ENCODE data around the gene LEP. TPM values are rescaled to one million over a fixed set of nuclear protein-coding genes. Genes with fewer than 3 reads are reported as not detected.

The LEP gene
- total RNA-seq, 1 experiment from 2014 or later: not detected

GRCh38 chr7:128221929-128222403, 19.1 kb upstream of the LEP start:
- Mint-ChIP-seq H3K36me3 (no peaks in the 10 kb centered on the region), H3K4me3 (no peak overlapping the region), H3K27ac (no peak overlapping the region), H3K27me3 (ENCODE audit: low read depth) (peaks cover 41% of the 10 kb centered on the region), H3K9me3 (peaks cover 7% of the 10 kb centered on the region; the same call in 1 of the 2 replicates), H3K4me1 (peaks cover 8% of the 10 kb centered on the region)
- ChIA-PET CTCF (interaction anchor here (1.2 to 1.9 kb wide), 4 partner anchors 12 to 166 kb away, joined by 3 to 5 read pairs (median 4); no protein-coding TSS in a partner anchor), POLR2A (no interaction called here)
- DNase-seq (ENCODE audit: low spot score): no peak
- no peak for ATAC-seq
- no peak for TF ChIP-seq SMAD4 (CRISPR knock-in tag; IDR thresholded peaks at IDR 0.05)
- no peak for TF ChIP-seq ZBTB43 (CRISPR knock-in tag; IDR thresholded peaks at IDR 0.05)
- TF ChIP-seq, protein P1, sequence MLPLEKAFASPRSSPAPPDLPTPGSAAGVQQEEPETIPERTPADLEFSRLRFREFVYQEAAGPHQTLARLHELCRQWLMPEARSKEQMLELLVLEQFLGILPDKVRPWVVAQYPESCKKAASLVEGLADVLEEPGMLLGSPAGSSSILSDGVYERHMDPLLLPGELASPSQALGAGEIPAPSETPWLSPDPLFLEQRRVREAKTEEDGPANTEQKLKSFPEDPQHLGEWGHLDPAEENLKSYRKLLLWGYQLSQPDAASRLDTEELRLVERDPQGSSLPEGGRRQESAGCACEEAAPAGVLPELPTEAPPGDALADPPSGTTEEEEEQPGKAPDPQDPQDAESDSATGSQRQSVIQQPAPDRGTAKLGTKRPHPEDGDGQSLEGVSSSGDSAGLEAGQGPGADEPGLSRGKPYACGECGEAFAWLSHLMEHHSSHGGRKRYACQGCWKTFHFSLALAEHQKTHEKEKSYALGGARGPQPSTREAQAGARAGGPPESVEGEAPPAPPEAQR (CRISPR knock-in tag; IDR thresholded peaks at IDR 0.05): no peak
- TF ChIP-seq ZNF425 (CRISPR knock-in tag; conservative IDR thresholded peaks at IDR 0.05): no peak
- TF ChIP-seq ZNF263 (CRISPR knock-in tag; IDR thresholded peaks at IDR 0.05; ENCODE audit: low read depth): no peak
- no peak for TF ChIP-seq JAZF1 (CRISPR knock-in tag; IDR thresholded peaks at IDR 0.05)
- no peak for TF ChIP-seq RORB (CRISPR knock-in tag; IDR thresholded peaks at IDR 0.05)
- TF ChIP-seq ZBTB21 (CRISPR knock-in tag; IDR thresholded peaks at IDR 0.05; ENCODE audit: borderline replicate concordance): no peak
- TF ChIP-seq, protein P2, sequence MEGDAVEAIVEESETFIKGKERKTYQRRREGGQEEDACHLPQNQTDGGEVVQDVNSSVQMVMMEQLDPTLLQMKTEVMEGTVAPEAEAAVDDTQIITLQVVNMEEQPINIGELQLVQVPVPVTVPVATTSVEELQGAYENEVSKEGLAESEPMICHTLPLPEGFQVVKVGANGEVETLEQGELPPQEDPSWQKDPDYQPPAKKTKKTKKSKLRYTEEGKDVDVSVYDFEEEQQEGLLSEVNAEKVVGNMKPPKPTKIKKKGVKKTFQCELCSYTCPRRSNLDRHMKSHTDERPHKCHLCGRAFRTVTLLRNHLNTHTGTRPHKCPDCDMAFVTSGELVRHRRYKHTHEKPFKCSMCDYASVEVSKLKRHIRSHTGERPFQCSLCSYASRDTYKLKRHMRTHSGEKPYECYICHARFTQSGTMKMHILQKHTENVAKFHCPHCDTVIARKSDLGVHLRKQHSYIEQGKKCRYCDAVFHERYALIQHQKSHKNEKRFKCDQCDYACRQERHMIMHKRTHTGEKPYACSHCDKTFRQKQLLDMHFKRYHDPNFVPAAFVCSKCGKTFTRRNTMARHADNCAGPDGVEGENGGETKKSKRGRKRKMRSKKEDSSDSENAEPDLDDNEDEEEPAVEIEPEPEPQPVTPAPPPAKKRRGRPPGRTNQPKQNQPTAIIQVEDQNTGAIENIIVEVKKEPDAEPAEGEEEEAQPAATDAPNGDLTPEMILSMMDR (IDR thresholded peaks at IDR 0.05): no peak
- TF ChIP-seq TCF7 (CRISPR knock-in tag; IDR thresholded peaks at IDR 0.05; ENCODE audit: low read depth): no peak
- TF ChIP-seq, protein P3, sequence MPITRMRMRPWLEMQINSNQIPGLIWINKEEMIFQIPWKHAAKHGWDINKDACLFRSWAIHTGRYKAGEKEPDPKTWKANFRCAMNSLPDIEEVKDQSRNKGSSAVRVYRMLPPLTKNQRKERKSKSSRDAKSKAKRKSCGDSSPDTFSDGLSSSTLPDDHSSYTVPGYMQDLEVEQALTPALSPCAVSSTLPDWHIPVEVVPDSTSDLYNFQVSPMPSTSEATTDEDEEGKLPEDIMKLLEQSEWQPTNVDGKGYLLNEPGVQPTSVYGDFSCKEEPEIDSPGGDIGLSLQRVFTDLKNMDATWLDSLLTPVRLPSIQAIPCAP (CRISPR knock-in tag; IDR thresholded peaks at IDR 0.05): no peak
- no peak for TF ChIP-seq GTF2I (CRISPR knock-in tag; conservative IDR thresholded peaks at IDR 0.05)
- TF ChIP-seq, protein P4, sequence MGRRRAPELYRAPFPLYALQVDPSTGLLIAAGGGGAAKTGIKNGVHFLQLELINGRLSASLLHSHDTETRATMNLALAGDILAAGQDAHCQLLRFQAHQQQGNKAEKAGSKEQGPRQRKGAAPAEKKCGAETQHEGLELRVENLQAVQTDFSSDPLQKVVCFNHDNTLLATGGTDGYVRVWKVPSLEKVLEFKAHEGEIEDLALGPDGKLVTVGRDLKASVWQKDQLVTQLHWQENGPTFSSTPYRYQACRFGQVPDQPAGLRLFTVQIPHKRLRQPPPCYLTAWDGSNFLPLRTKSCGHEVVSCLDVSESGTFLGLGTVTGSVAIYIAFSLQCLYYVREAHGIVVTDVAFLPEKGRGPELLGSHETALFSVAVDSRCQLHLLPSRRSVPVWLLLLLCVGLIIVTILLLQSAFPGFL (CRISPR knock-in tag; IDR thresholded peaks at IDR 0.05; ENCODE audit: borderline replicate concordance): no peak
- TF ChIP-seq HMGA2 (CRISPR knock-in tag; IDR thresholded peaks at IDR 0.05): no peak
- TF ChIP-seq USF1 (CRISPR knock-in tag; IDR thresholded peaks at IDR 0.05): no peak
- no peak for TF ChIP-seq HMGXB4 (CRISPR knock-in tag; IDR thresholded peaks at IDR 0.05)
- TF ChIP-seq E2F5 (CRISPR knock-in tag; IDR thresholded peaks at IDR 0.05): no peak
- no peak for TF ChIP-seq TEAD4 (CRISPR knock-in tag; IDR thresholded peaks at IDR 0.05)
- TF ChIP-seq AR (CRISPR knock-in tag; IDR thresholded peaks at IDR 0.05): no peak

All from WTC11 (cell line).